HepG2 (cell line): ENCODE data around the gene ZBTB2.

Experiments
- MAFF ChIP-seq: IDR thresholded peaks from 2 replicates; pipeline ENCODE4 v1.6.1; 2011; ENCODE audit warnings: low read depth, low read length, improper control_type of control experiment
- TF ChIP-seq, protein P1 (sequence below): sonication (generic); formaldehyde crosslinking; IDR thresholded peaks from 2 replicates; pipeline ENCODE4 v1.5.0; 2020; ENCODE audit warnings: mild to moderate bottlenecking, missing genetic modification reagents, moderate library complexity

- no peak for TF ChIP-seq MAFF
- TF ChIP-seq, protein P1, sequence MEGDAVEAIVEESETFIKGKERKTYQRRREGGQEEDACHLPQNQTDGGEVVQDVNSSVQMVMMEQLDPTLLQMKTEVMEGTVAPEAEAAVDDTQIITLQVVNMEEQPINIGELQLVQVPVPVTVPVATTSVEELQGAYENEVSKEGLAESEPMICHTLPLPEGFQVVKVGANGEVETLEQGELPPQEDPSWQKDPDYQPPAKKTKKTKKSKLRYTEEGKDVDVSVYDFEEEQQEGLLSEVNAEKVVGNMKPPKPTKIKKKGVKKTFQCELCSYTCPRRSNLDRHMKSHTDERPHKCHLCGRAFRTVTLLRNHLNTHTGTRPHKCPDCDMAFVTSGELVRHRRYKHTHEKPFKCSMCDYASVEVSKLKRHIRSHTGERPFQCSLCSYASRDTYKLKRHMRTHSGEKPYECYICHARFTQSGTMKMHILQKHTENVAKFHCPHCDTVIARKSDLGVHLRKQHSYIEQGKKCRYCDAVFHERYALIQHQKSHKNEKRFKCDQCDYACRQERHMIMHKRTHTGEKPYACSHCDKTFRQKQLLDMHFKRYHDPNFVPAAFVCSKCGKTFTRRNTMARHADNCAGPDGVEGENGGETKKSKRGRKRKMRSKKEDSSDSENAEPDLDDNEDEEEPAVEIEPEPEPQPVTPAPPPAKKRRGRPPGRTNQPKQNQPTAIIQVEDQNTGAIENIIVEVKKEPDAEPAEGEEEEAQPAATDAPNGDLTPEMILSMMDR (CRISPR knock-in tag): no peak
Measured at GRCh38 chr6:151432651-151433050, 41.3 kb upstream of the ZBTB2 start.
